Stomach (tissue), 4 donors: ENCODE results near the gene LMBRD2.

Experiments used
- EP300 ChIP-seq: sonication (generic); formaldehyde crosslinking; IDR thresholded peaks from one replicate; pipeline ENCODE4 v1.6.1; 2017; ENCODE audit warnings: antibody characterized with exemption
- POLR2A ChIP-seq, 4 donors: fragments of 450-650 bp; IDR thresholded peaks; one replicate each; pipeline ENCODE4 v1.6.1; 2016; ENCODE audit warnings: antibody characterized with exemption in 4 of 4, control low read depth in 2 of 4, mild to moderate bottlenecking in 1 of 4, moderate library complexity in 1 of 4
- POLR2AphosphoS5 ChIP-seq, 3 donors: sonication (generic); formaldehyde crosslinking; IDR thresholded peaks; one replicate each; pipeline ENCODE4 v1.6.1; 2016; ENCODE audit warnings: antibody characterized with exemption in 3 of 3
- TF ChIP-seq, protein P1 (sequence below), 7 experiments: fragments of 450-650 bp in 4 of 7; fragments of 200-600 bp in 3 of 7; sonication (generic) in 3 of 7; IDR thresholded peaks; one replicate each; pipeline ENCODE4 v1.5.1; 2016 to 2019; ENCODE audit warnings: antibody characterized with exemption in 7 of 7, control low read depth in 2 of 7, mild to moderate bottlenecking in 1 of 7

DNA sequence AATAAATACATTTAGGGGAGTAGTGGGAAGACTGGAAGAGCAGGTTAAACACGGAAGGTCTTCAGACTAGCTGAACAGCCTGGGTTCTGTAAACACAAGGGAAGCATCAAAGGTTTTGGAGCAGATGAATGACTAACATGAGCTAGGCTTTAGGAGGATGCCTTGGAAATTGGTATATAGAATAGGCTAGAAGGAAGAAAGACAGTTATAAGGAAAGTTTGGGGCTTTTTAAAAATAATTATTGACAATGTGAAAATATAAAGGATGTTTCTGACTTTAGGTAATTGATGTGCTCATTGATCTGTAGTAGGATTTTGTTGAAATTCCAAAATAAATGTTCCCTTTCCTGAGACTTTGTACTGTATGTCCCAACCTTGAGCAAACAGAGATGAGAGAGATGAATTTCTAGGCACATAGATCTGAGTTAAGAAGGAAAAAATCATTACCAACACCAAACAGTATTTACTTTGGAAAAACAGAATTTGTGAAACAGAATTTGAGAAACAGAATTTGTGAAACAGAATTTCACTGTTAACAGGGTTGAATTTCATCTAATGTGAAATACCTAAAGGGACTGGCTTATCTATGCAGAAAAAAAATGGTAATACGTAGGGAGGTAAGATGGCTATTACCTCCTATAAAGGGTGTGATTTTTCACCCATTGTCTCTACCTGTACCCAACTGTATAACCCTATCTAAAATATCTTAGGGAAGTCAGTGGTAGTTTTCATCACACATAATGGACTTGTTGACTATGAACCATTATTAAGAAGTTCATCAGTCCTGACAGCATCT, 29.1 kb upstream of the LMBRD2 start:
- TF ChIP-seq, protein P1, sequence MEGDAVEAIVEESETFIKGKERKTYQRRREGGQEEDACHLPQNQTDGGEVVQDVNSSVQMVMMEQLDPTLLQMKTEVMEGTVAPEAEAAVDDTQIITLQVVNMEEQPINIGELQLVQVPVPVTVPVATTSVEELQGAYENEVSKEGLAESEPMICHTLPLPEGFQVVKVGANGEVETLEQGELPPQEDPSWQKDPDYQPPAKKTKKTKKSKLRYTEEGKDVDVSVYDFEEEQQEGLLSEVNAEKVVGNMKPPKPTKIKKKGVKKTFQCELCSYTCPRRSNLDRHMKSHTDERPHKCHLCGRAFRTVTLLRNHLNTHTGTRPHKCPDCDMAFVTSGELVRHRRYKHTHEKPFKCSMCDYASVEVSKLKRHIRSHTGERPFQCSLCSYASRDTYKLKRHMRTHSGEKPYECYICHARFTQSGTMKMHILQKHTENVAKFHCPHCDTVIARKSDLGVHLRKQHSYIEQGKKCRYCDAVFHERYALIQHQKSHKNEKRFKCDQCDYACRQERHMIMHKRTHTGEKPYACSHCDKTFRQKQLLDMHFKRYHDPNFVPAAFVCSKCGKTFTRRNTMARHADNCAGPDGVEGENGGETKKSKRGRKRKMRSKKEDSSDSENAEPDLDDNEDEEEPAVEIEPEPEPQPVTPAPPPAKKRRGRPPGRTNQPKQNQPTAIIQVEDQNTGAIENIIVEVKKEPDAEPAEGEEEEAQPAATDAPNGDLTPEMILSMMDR (IDR thresholded peaks at IDR 0.05), result no peak
- TF ChIP-seq POLR2AphosphoS5 (IDR thresholded peaks at IDR 0.05), result no peak
- TF ChIP-seq POLR2A (IDR thresholded peaks at IDR 0.05), result no peak
- TF ChIP-seq EP300, result no peak
